GM19239 (cell line): Measurements from ENCODE around the gene CDH18.

Experiments
- DNase-seq: peaks from one replicate; pipeline ENCODE4 v3.0.0; 2011; ENCODE audit warnings: low spot score; ENCODE audit not compliant: insufficient read length
- FAIRE-seq: peaks from 2 replicates; lab custom pipeline; 2011; peaks lifted over from hg19 to GRCh38; lab: Jason Lieb, UNC

CDH18 gene

GRCh38 chr5:19767987-19768386 lies 220.0 kb downstream of the CDH18 start:
- DNase-seq, result no peak
- no peak for FAIRE-seq

GRCh38 chr5:19753579-19753978 lies 234.4 kb downstream of the CDH18 start:
- FAIRE-seq (no peak), DNase-seq (no peak)

GRCh38 chr5:19751326-19751725 lies 236.7 kb downstream of the CDH18 start:
- DNase-seq (no peak), FAIRE-seq (no peak)

- DNase-seq, result no peak
- FAIRE-seq, result no peak
Observed at GRCh38 chr5:19745247-19745646, 242.8 kb downstream of the CDH18 start.

- DNase-seq, result no peak
- no peak for FAIRE-seq
Observed at GRCh38 chr5:19739671-19740070, 248.3 kb downstream of the CDH18 start.

- FAIRE-seq (no peak), DNase-seq (no peak)
Observed at GRCh38 chr5:19734776-19735175, 253.2 kb downstream of the CDH18 start.

- DNase-seq, result no peak
- FAIRE-seq, result no peak
Observed at GRCh38 chr5:19733612-19734495, 254.1 kb downstream of the CDH18 start.

- no peak for FAIRE-seq
- DNase-seq, result no peak
Observed at GRCh38 chr5:19728571-19728970, 259.4 kb downstream of the CDH18 start.

GRCh38 chr5:19719109-19719508 lies 268.9 kb downstream of the CDH18 start:
- FAIRE-seq (no peak), DNase-seq (no peak)

GRCh38 chr5:19713740-19714139 lies 274.3 kb downstream of the CDH18 start:
- DNase-seq (no peak), FAIRE-seq (no peak)

GRCh38 chr5:19709403-19709802 lies 278.6 kb downstream of the CDH18 start:
- no peak for DNase-seq

GRCh38 chr5:19706776-19707175 lies 281.2 kb downstream of the CDH18 start:
- DNase-seq (no peak), FAIRE-seq (no peak)

More at GRCh38 chr5:19709403-19709802, 278.6 kb downstream of the CDH18 start:
- no peak for FAIRE-seq

GRCh38 chr5:19701731-19702130 lies 286.3 kb downstream of the CDH18 start:
- FAIRE-seq (no peak), DNase-seq (no peak)

- no peak for FAIRE-seq
- no peak for DNase-seq
Observed at GRCh38 chr5:19694949-19695611, 292.9 kb downstream of the CDH18 start.

GRCh38 chr5:19690978-19691377 lies 297.0 kb downstream of the CDH18 start:
- DNase-seq (no peak), FAIRE-seq (no peak)

GRCh38 chr5:19685473-19685872 lies 302.5 kb downstream of the CDH18 start:
- FAIRE-seq (no peak), DNase-seq (no peak)

GRCh38 chr5:19676895-19677294 lies 311.1 kb downstream of the CDH18 start:
- DNase-seq (no peak), FAIRE-seq (no peak)

- FAIRE-seq, result no peak
- no peak for DNase-seq
Observed at GRCh38 chr5:19660679-19661078, 327.3 kb downstream of the CDH18 start.

- DNase-seq, result no peak
- no peak for FAIRE-seq
Observed at GRCh38 chr5:19655627-19656026, 332.4 kb downstream of the CDH18 start.

- FAIRE-seq (no peak), DNase-seq (no peak)
Observed at GRCh38 chr5:19638461-19638860, 349.5 kb downstream of the CDH18 start.

GRCh38 chr5:19630876-19631275 lies 357.1 kb downstream of the CDH18 start:
- no peak for FAIRE-seq

GRCh38 chr5:19626211-19626610 lies 361.8 kb downstream of the CDH18 start:
- no peak for FAIRE-seq
- DNase-seq, result no peak

More at GRCh38 chr5:19630876-19631275, 357.1 kb downstream of the CDH18 start:
- DNase-seq, result no peak
